Smooth muscle cell (in vitro differentiated cells): ENCODE data around the gene PROZ. TPM values are rescaled to one million over a fixed set of nuclear protein-coding genes. Genes with fewer than 3 reads are reported as not detected.

Source experiments
- DNase-seq: peaks from one replicate; lab custom pipeline; 2025; ENCODE audit not compliant: unreplicated experiment; lab: John Stamatoyannopoulos, UW
- H2AFZ ChIP-seq: fragments of 200-600 bp; sonication (generic); 2 replicates; pipeline ENCODE4 v1.6.0; 2016; ENCODE audit warnings: antibody characterized with exemption, low read depth, mild to moderate bottlenecking
- H3F3A ChIP-seq: fragments of 200-600 bp; sonication (generic); 2 replicates; pipeline ENCODE4 v1.6.0; 2017; ENCODE audit warnings: antibody characterized with exemption, low read depth
- H3K27ac ChIP-seq: fragments of 200-600 bp; sonication (generic); 2 replicates; pipeline ENCODE4 v1.5.1; 2016; ENCODE audit warnings: low read depth, mild to moderate bottlenecking
- H3K27me3 ChIP-seq: fragments of 200-600 bp; sonication (generic); 2 replicates; pipeline ENCODE4 v1.6.1; 2016; ENCODE audit warnings: low read depth, mild to moderate bottlenecking
- H3K36me3 ChIP-seq: fragments of 200-600 bp; sonication (generic); 2 replicates; pipeline ENCODE4 v1.5.1; 2016; ENCODE audit warnings: low read depth
- H3K4me1 ChIP-seq: fragments of 200-600 bp; sonication (generic); 2 replicates; pipeline ENCODE4 v1.5.1; 2016; ENCODE audit warnings: low read depth
- H3K4me2 ChIP-seq: fragments of 200-600 bp; sonication (generic); 2 replicates; pipeline ENCODE4 v1.6.0; 2016; ENCODE audit warnings: mild to moderate bottlenecking
- H3K4me3 ChIP-seq: fragments of 200-600 bp; sonication (generic); 2 replicates; pipeline ENCODE4 v1.5.1; 2016; ENCODE audit warnings: mild to moderate bottlenecking
- H3K79me2 ChIP-seq: fragments of 200-600 bp; sonication (generic); 2 replicates; pipeline ENCODE4 v1.6.0; 2016; ENCODE audit warnings: low read depth, mild to moderate bottlenecking
- H3K9ac ChIP-seq: fragments of 200-600 bp; sonication (generic); 2 replicates; pipeline ENCODE4 v1.6.0; 2016; ENCODE audit warnings: low read depth
- H3K9me3 ChIP-seq: fragments of 200-600 bp; sonication (generic); replicated peaks from 2 replicates; pipeline ENCODE4 v1.5.1; 2016; ENCODE audit warnings: low read depth
- H4K20me1 ChIP-seq: fragments of 200-600 bp; sonication (generic); 2 replicates; pipeline ENCODE4 v1.6.0; 2016; ENCODE audit warnings: low read depth
- CTCF ChIP-seq: fragments of 200-600 bp; sonication (generic); IDR thresholded peaks from 2 replicates; pipeline ENCODE4 v1.5.1; 2017; ENCODE audit warnings: borderline replicate concordance, mild to moderate bottlenecking, antibody characterized with exemption; ENCODE audit not compliant: insufficient read depth, poor library complexity, severe bottlenecking
- WGBS: methylation state at CpG from one replicate; pipeline ENCODE4 v1.1.7; 2016; ENCODE audit warnings: low lambda C conversion rate; 5-methylcytosine and 5-hydroxymethylcytosine counted together
- polyA plus RNA-seq: library from polyadenylated mRNA; unstranded; fragments of >200 nt; fragmentation: Nextera tagmentation; extraction: Ambion mirVana; gene quantifications from 2 replicates; pipeline ENCODE4 v1.2.1, GENCODE V29; 2016
- total RNA-seq: library from RNA; depleted of rRNA; stranded (reverse); fragments of >200 nt; gene quantifications from 2 replicates; pipeline ENCODE4 v1.2.3, GENCODE V29; 2014

Gene PROZ
- total and polyA plus RNA-seq, 2 experiments from 2014 or later = not detected

- no peaks in the 10 kb centered on the region for H3K36me3 ChIP-seq
- no peak overlapping the region for H3K27ac ChIP-seq
- WGBS = 95% methylated on average over 13 of the region's 13 CpGs
- no peak for DNase-seq
- TF ChIP-seq CTCF = no peak
- H3K9me3 ChIP-seq = no peaks in the 10 kb centered on the region
- H2AFZ ChIP-seq = no peak overlapping the region
- peaks cover 2% of the 10 kb centered on the region for H3F3A ChIP-seq
- no peaks in the 10 kb centered on the region for H3K27me3 ChIP-seq
- no peaks in the 10 kb centered on the region for H4K20me1 ChIP-seq
- no peak overlapping the region for H3K9ac ChIP-seq
- H3K4me3 ChIP-seq = no peak overlapping the region
- peaks cover 5% of the 10 kb centered on the region for H3K4me1 ChIP-seq
- H3K4me2 ChIP-seq = no peak overlapping the region
- H3K79me2 ChIP-seq = no peaks in the 10 kb centered on the region
Observed at GRCh38 chr13:113148407-113148806, 10.0 kb upstream of the PROZ start.

- Histone ChIP-seq H3K4me1 (peaks cover 8% of the 10 kb centered on the region), H4K20me1 (no peaks in the 10 kb centered on the region), H2AFZ (no peak overlapping the region), H3F3A (peaks cover 5% of the 10 kb centered on the region), H3K36me3 (no peaks in the 10 kb centered on the region), H3K27ac (no peak overlapping the region), H3K4me2 (no peak overlapping the region), H3K27me3 (no peaks in the 10 kb centered on the region), H3K9me3 (no peaks in the 10 kb centered on the region), H3K4me3 (no peak overlapping the region), H3K79me2 (no peaks in the 10 kb centered on the region), H3K9ac (no peak overlapping the region)
- 96% methylated on average over 38 of the region's 38 CpGs for WGBS
- no peak for DNase-seq
- TF ChIP-seq CTCF = no peak
Observed at GRCh38 chr13:113148940-113149503, 9.4 kb upstream of the PROZ start.

- TF ChIP-seq CTCF = no peak
- no peak overlapping the region for H3K4me2 ChIP-seq
- no peak overlapping the region for H3K4me3 ChIP-seq
- no peaks in the 10 kb centered on the region for H3K27me3 ChIP-seq
- H3K4me1 ChIP-seq = peaks cover 8% of the 10 kb centered on the region
- WGBS = 96% methylated on average over 25 of the region's 26 CpGs
- no peaks in the 10 kb centered on the region for H3K79me2 ChIP-seq
- DNase-seq = no peak
- H3K9me3 ChIP-seq = no peaks in the 10 kb centered on the region
- H4K20me1 ChIP-seq = no peaks in the 10 kb centered on the region
- H3K36me3 ChIP-seq = no peaks in the 10 kb centered on the region
- H3F3A ChIP-seq = peaks cover 5% of the 10 kb centered on the region
- no peak overlapping the region for H3K9ac ChIP-seq
- H3K27ac ChIP-seq = no peak overlapping the region
- H2AFZ ChIP-seq = no peak overlapping the region
Observed at GRCh38 chr13:113149711-113150549, 8.5 kb upstream of the PROZ start.
